HepG2 (cell line): ENCODE measurements around the gene RAB35. TPM values are rescaled to one million over a fixed set of nuclear protein-coding genes. Genes with fewer than 3 reads are reported as not detected.
A peak's percentile ranks its signal among the peaks of the same experiment; 100 is the strongest.

Experiments
- ARNTL ChIP-seq: sonication (generic); formaldehyde crosslinking; IDR thresholded peaks from 2 replicates; pipeline ENCODE4 v1.4.0; 2020; ENCODE audit warnings: mild to moderate bottlenecking, missing genetic modification reagents
- ELF1 ChIP-seq: sonication (generic); formaldehyde crosslinking; IDR thresholded peaks from 2 replicates; pipeline ENCODE4 v1.4.0; 2020; ENCODE audit warnings: missing genetic modification reagents
- EZH2 ChIP-seq: conservative IDR thresholded peaks from 2 replicates; pipeline ENCODE4 v1.6.1; 2012; ENCODE audit warnings: mild to moderate bottlenecking, low read depth, low read length, moderate library complexity
- GLI4 ChIP-seq: sonication (generic); formaldehyde crosslinking; IDR thresholded peaks from 2 replicates; pipeline ENCODE4 v1.5.1; 2020; ENCODE audit warnings: missing genetic modification reagents, mild to moderate bottlenecking, moderate library complexity, borderline replicate concordance
- KLF12 ChIP-seq: sonication (generic); formaldehyde crosslinking; IDR thresholded peaks from 2 replicates; pipeline ENCODE4 v1.4.0; 2020; ENCODE audit warnings: missing genetic modification reagents, borderline replicate concordance
- SAP130 ChIP-seq: IDR thresholded peaks from 2 replicates; pipeline ENCODE4 v1.6.1; 2016; ENCODE audit warnings: low read depth
- TCF7L2 ChIP-seq: IDR thresholded peaks from 2 replicates; pipeline ENCODE4 v1.6.1; 2011; ENCODE audit warnings: mild to moderate bottlenecking, low read depth, low read length, moderate library complexity
- TSC22D2 ChIP-seq: sonication (generic); formaldehyde crosslinking; IDR thresholded peaks from 2 replicates; pipeline ENCODE4 v1.5.1; 2020; ENCODE audit warnings: missing genetic modification reagents, mild to moderate bottlenecking, borderline replicate concordance
- ZBTB1 ChIP-seq: sonication (generic); formaldehyde crosslinking; IDR thresholded peaks from 2 replicates; pipeline ENCODE4 v1.4.0; 2020; ENCODE audit warnings: missing genetic modification reagents, borderline replicate concordance
- ZFP90 ChIP-seq: sonication (generic); formaldehyde crosslinking; IDR thresholded peaks from 2 replicates; pipeline ENCODE4 v1.8.0; 2022; ENCODE audit warnings: missing genetic modification reagents, mild to moderate bottlenecking, inconsistent platforms, borderline replicate concordance
- ZFX ChIP-seq: sonication (generic); formaldehyde crosslinking; IDR thresholded peaks from 2 replicates; pipeline ENCODE4 v1.4.0; 2020; ENCODE audit warnings: mild to moderate bottlenecking, low read depth, missing genetic modification reagents, moderate library complexity
- ZNF160 ChIP-seq: sonication (generic); formaldehyde crosslinking; IDR thresholded peaks from 2 replicates; pipeline ENCODE4 v1.8.0; 2022; ENCODE audit warnings: mild to moderate bottlenecking, inconsistent platforms, missing genetic modification reagents
- ZNF501 ChIP-seq: sonication (generic); formaldehyde crosslinking; IDR thresholded peaks from 2 replicates; pipeline ENCODE4 v1.5.1; 2020; ENCODE audit warnings: mild to moderate bottlenecking, moderate library complexity, missing genetic modification reagents
- ZNF558 ChIP-seq: sonication (generic); formaldehyde crosslinking; IDR thresholded peaks from 2 replicates; pipeline ENCODE4 v1.9.0; 2022; ENCODE audit warnings: mild to moderate bottlenecking, missing genetic modification reagents, borderline replicate concordance
- ZNF737 ChIP-seq: sonication (generic); formaldehyde crosslinking; IDR thresholded peaks from 2 replicates; pipeline ENCODE4 v1.5.0; 2020; ENCODE audit warnings: missing genetic modification reagents, mild to moderate bottlenecking, borderline replicate concordance
- polyA plus RNA-seq, 8 experiments: library from polyadenylated mRNA; depleted of rRNA in 3 of 8; stranded (reverse) in 7 of 8; unstranded in 1 of 8; fragments of >200 nt; fragmentation: Illumina TruSeq in 4 of 8; extraction: Trizol in 4 of 8; gene quantifications; 2 replicates each; pipeline versions ENCODE4 v1.2.1 to v1.2.3, GENCODE V29; 2011 to 2016; ENCODE audit warnings: low read depth in 4 of 8, missing spikeins in 1 of 8, mixed read lengths in 1 of 8; ENCODE audit not compliant: insufficient read depth in 1 of 8
- total RNA-seq, 5 experiments: library from RNA; depleted of rRNA; stranded (reverse); fragments of >200 nt; fragmentation: Illumina TruSeq; extraction: Trizol; gene quantifications; 2 replicates each; pipeline ENCODE4 v1.2.3, GENCODE V29; 2016; ENCODE audit warnings: low read depth in 1 of 5
- TF ChIP-seq, protein P1 (sequence below): sonication (generic); formaldehyde crosslinking; conservative IDR thresholded peaks from 2 replicates; pipeline ENCODE4 v1.8.1; 2023; ENCODE audit warnings: missing genetic modification reagents
- TF ChIP-seq, protein P2 (sequence below): IDR thresholded peaks from 2 replicates; pipeline ENCODE4 v1.6.1; 2018; ENCODE audit warnings: missing genetic modification reagents
- TF ChIP-seq, protein P3 (sequence below): IDR thresholded peaks from 2 replicates; pipeline ENCODE4 v1.6.1; 2012; ENCODE audit warnings: inconsistent platforms
- TF ChIP-seq, protein P4 (sequence below): sonication (generic); formaldehyde crosslinking; IDR thresholded peaks from 2 replicates; pipeline ENCODE4 v1.4.0; 2020; ENCODE audit warnings: missing genetic modification reagents
- TF ChIP-seq, protein P5 (sequence below): sonication (generic); formaldehyde crosslinking; IDR thresholded peaks from 2 replicates; pipeline ENCODE4 v1.5.0; 2020; ENCODE audit warnings: missing genetic modification reagents
- TF ChIP-seq, protein P6 (sequence below): sonication (generic); formaldehyde crosslinking; IDR thresholded peaks from 2 replicates; pipeline ENCODE4 v1.9.0; 2022; ENCODE audit warnings: missing genetic modification reagents, mild to moderate bottlenecking, borderline replicate concordance

The RAB35 gene
- total and polyA plus RNA-seq, 2 of the 13 experiments (the other 11 are each of a cell fraction or from before 2014, with no cell fraction given) = 25.2 to 29.1 TPM

DNA sequence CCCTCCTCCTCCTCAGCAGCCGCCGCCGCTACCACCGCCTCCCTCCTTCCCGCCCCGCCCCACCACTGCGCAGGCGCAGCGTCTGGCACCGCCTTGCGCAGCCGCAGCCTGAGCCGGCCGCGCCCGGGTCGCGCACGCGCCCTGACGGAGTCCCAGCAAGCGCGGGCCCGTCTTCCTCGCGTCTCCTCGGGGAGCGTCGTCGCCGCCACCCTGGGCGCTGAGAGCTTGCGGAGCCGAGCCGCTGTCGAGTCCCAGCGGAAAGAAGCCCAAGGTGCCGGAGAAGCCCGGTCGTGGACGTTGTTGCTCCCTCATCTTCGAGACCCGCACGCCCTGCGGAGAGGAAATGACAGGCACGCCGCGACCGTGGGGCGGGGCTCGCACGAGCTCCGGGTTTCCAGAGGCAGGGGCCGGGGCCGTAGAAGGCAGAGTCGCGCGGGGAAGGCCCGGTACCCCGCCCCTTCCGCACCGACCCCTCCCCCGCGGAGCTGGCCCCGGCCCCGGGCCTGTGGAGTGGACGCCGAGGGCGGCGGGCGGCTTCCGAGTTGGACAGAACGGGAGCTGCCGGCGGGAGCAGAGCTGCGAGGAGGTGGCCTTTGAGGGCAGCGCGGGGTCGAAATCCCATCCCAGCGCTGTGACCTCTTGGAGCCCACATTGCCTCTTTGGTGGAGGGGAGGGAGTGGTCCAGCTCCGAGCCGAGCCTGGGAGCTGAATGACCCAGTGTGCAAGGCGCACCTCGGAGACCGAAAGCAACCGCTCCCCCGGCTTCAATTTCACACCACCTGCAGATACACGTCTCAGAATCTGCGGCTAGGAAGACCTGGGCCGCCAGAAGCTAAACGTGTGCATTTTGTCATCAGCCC lies 469 bp upstream of the RAB35 start (continued):
- no peak for TF ChIP-seq ZNF737
- TF ChIP-seq, protein P1, sequence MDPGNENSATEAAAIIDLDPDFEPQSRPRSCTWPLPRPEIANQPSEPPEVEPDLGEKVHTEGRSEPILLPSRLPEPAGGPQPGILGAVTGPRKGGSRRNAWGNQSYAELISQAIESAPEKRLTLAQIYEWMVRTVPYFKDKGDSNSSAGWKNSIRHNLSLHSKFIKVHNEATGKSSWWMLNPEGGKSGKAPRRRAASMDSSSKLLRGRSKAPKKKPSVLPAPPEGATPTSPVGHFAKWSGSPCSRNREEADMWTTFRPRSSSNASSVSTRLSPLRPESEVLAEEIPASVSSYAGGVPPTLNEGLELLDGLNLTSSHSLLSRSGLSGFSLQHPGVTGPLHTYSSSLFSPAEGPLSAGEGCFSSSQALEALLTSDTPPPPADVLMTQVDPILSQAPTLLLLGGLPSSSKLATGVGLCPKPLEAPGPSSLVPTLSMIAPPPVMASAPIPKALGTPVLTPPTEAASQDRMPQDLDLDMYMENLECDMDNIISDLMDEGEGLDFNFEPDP (CRISPR knock-in tag) = 0 out of 2 replicates have a peak, but pooled peaks have one; percentile 39
- TF ChIP-seq ZNF558 (CRISPR knock-in tag) = peak; percentile 92; the same call in 1 of the 2 replicates
- peak; percentile 51; the same call in 1 of the 2 replicates for TF ChIP-seq ARNTL (CRISPR knock-in tag)
- no peak for TF ChIP-seq TSC22D2 (CRISPR knock-in tag)
- TF ChIP-seq ZNF160 (CRISPR knock-in tag) = peak; percentile 23; the same call in 1 of the 2 replicates
- TF ChIP-seq, protein P2, sequence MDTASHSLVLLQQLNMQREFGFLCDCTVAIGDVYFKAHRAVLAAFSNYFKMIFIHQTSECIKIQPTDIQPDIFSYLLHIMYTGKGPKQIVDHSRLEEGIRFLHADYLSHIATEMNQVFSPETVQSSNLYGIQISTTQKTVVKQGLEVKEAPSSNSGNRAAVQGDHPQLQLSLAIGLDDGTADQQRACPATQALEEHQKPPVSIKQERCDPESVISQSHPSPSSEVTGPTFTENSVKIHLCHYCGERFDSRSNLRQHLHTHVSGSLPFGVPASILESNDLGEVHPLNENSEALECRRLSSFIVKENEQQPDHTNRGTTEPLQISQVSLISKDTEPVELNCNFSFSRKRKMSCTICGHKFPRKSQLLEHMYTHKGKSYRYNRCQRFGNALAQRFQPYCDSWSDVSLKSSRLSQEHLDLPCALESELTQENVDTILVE = peak; percentile 27; the same call in 1 of the 2 replicates
- TF ChIP-seq, protein P3, sequence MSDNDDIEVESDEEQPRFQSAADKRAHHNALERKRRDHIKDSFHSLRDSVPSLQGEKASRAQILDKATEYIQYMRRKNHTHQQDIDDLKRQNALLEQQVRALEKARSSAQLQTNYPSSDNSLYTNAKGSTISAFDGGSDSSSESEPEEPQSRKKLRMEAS = peak; percentile 85
- peak; percentile 51 for TF ChIP-seq ZNF501
- TF ChIP-seq SAP130 = peak; percentile 98
- TF ChIP-seq, protein P4, sequence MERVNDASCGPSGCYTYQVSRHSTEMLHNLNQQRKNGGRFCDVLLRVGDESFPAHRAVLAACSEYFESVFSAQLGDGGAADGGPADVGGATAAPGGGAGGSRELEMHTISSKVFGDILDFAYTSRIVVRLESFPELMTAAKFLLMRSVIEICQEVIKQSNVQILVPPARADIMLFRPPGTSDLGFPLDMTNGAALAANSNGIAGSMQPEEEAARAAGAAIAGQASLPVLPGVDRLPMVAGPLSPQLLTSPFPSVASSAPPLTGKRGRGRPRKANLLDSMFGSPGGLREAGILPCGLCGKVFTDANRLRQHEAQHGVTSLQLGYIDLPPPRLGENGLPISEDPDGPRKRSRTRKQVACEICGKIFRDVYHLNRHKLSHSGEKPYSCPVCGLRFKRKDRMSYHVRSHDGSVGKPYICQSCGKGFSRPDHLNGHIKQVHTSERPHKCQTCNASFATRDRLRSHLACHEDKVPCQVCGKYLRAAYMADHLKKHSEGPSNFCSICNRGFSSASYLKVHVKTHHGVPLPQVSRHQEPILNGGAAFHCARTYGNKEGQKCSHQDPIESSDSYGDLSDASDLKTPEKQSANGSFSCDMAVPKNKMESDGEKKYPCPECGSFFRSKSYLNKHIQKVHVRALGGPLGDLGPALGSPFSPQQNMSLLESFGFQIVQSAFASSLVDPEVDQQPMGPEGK (CRISPR knock-in tag) = peak; percentile 41; the same call in 1 of the 2 replicates
- TF ChIP-seq EZH2 = no peak
- TF ChIP-seq GLI4 (CRISPR knock-in tag) = peak; percentile 43; the same call in 1 of the 2 replicates
- TF ChIP-seq KLF12 (CRISPR knock-in tag) = peak; percentile 93
- TF ChIP-seq TCF7L2 = no peak
- TF ChIP-seq, protein P5, sequence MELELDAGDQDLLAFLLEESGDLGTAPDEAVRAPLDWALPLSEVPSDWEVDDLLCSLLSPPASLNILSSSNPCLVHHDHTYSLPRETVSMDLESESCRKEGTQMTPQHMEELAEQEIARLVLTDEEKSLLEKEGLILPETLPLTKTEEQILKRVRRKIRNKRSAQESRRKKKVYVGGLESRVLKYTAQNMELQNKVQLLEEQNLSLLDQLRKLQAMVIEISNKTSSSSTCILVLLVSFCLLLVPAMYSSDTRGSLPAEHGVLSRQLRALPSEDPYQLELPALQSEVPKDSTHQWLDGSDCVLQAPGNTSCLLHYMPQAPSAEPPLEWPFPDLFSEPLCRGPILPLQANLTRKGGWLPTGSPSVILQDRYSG = peak; percentile 87; the same call in 1 of the 2 replicates
- TF ChIP-seq ZFP90 (CRISPR knock-in tag) = peak; percentile 83; the same call in 1 of the 2 replicates
- no peak for TF ChIP-seq ZBTB1
- 0 out of 2 replicates have a peak, but pooled peaks have one; percentile 16 for TF ChIP-seq ELF1
- TF ChIP-seq ZFX = peak; percentile 94
- TF ChIP-seq, protein P6, sequence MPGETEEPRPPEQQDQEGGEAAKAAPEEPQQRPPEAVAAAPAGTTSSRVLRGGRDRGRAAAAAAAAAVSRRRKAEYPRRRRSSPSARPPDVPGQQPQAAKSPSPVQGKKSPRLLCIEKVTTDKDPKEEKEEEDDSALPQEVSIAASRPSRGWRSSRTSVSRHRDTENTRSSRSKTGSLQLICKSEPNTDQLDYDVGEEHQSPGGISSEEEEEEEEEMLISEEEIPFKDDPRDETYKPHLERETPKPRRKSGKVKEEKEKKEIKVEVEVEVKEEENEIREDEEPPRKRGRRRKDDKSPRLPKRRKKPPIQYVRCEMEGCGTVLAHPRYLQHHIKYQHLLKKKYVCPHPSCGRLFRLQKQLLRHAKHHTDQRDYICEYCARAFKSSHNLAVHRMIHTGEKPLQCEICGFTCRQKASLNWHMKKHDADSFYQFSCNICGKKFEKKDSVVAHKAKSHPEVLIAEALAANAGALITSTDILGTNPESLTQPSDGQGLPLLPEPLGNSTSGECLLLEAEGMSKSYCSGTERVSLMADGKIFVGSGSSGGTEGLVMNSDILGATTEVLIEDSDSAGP = peak; percentile 89
